ENCODE measurements around the gene ZZZ3. TPM values are rescaled to one million over a fixed set of nuclear protein-coding genes. Genes with fewer than 3 reads are reported as not detected.
"Not testable (repeated sequence)": the region's sequence is repeated elsewhere in the genome, so short reads cannot be mapped to it uniquely, and the experiment has no call there.

The ZZZ3 gene
- total RNA-seq, 2 donors from 2014 or later: 31.1 to 32.9 TPM

GRCh38 chr1:77673716-77674355, 8.6 kb downstream of the ZZZ3 start:
- intact Hi-C loops (cut with DNase I, micrococcal nuclease): no loop called here
- ATAC-seq: no peak
- no peak for DNase-seq

- no peak for DNase-seq
- ATAC-seq: no peak
- intact Hi-C loops (cut with DNase I, micrococcal nuclease): no loop called here
Observed at GRCh38 chr1:77673030-77673429, 9.4 kb downstream of the ZZZ3 start.

- ATAC-seq: no peak
- intact Hi-C loops (cut with DNase I, micrococcal nuclease): no loop called here
Observed at GRCh38 chr1:77672374-77672773, 10.1 kb downstream of the ZZZ3 start.

GRCh38 chr1:77671836-77672235, 10.6 kb downstream of the ZZZ3 start:
- ATAC-seq (no peak), DNase-seq (no peak)
- intact Hi-C loops (cut with DNase I, micrococcal nuclease): no loop called here

More at GRCh38 chr1:77672374-77672773, 10.1 kb downstream of the ZZZ3 start:
- no peak for DNase-seq

GRCh38 chr1:77670330-77670729, 12.1 kb downstream of the ZZZ3 start:
- intact Hi-C loops (cut with DNase I, micrococcal nuclease): no loop called here
- ATAC-seq (no peak), DNase-seq (no peak)

GRCh38 chr1:77668924-77669449, 13.5 kb downstream of the ZZZ3 start:
- intact Hi-C loops (cut with DNase I, micrococcal nuclease): no loop called here
- DNase-seq (no peak), ATAC-seq (no peak)

GRCh38 chr1:77664939-77665516, 17.4 kb downstream of the ZZZ3 start:
- DNase-seq: no peak
- intact Hi-C loops (cut with DNase I, micrococcal nuclease): no loop called here
- ATAC-seq: no peak

- intact Hi-C loops (cut with DNase I, micrococcal nuclease): no loop called here
- DNase-seq: no peak
- ATAC-seq: no peak
Observed at GRCh38 chr1:77661696-77662095, 20.8 kb downstream of the ZZZ3 start.

GRCh38 chr1:77659879-77660593, 22.4 kb downstream of the ZZZ3 start:
- DNase-seq (no peak), ATAC-seq (no peak)
- intact Hi-C loops (cut with DNase I, micrococcal nuclease): no loop called here

GRCh38 chr1:77658271-77658670, 24.2 kb downstream of the ZZZ3 start:
- DNase-seq: no peak
- ATAC-seq: no peak
- intact Hi-C loops (cut with DNase I, micrococcal nuclease): no loop called here

GRCh38 chr1:77655431-77655974, 27.0 kb downstream of the ZZZ3 start:
- DNase-seq (no peak), ATAC-seq (peak; percentile 48)

GRCh38 chr1:77652970-77653516, 29.4 kb downstream of the ZZZ3 start:
- DNase-seq: no peak
- ATAC-seq: peak; percentile 25
- intact Hi-C loops (cut with DNase I, micrococcal nuclease): no loop called here

More at GRCh38 chr1:77655431-77655974, 27.0 kb downstream of the ZZZ3 start:
- intact Hi-C loops (cut with DNase I, micrococcal nuclease): no loop called here

GRCh38 chr1:77652268-77652667, 30.2 kb downstream of the ZZZ3 start:
- ATAC-seq (no peak), DNase-seq (no peak)
- intact Hi-C loops (cut with DNase I, micrococcal nuclease): no loop called here

- DNase-seq: no peak
- intact Hi-C loops (cut with DNase I, micrococcal nuclease): no loop called here
- no peak for ATAC-seq
Observed at GRCh38 chr1:77649127-77649526, 33.3 kb downstream of the ZZZ3 start.

- DNase-seq; ATAC-seq; intact Hi-C loops (cut with DNase I, micrococcal nuclease): not testable (repeated sequence)
Observed at GRCh38 chr1:77646224-77646623, 36.2 kb downstream of the ZZZ3 start.

- ATAC-seq (no peak), DNase-seq (no peak)
- intact Hi-C loops (cut with DNase I, micrococcal nuclease): no loop called here
Observed at GRCh38 chr1:77643456-77643855, 39.0 kb downstream of the ZZZ3 start.

GRCh38 chr1:77642941-77643340, 39.5 kb downstream of the ZZZ3 start:
- no peak for DNase-seq
- intact Hi-C loops (cut with DNase I, micrococcal nuclease): no loop called here
- ATAC-seq: no peak

- intact Hi-C loops (cut with DNase I, micrococcal nuclease): no loop called here
- DNase-seq (no peak), ATAC-seq (no peak)
Observed at GRCh38 chr1:77642196-77642595, 40.3 kb downstream of the ZZZ3 start.

- intact Hi-C loops (cut with DNase I, micrococcal nuclease): no loop called here
- ATAC-seq: no peak
Observed at GRCh38 chr1:77639557-77640069, 42.8 kb downstream of the ZZZ3 start.

More at GRCh38 chr1:77639557-77640069, 42.8 kb downstream of the ZZZ3 start:
- DNase-seq: no peak

Measured in left colon (tissue), 2 donors.